Right renal pelvis (tissue), 4 donors: ENCODE data around the gene RALA. TPM values are rescaled to one million over a fixed set of nuclear protein-coding genes. Genes with fewer than 3 reads are reported as not detected.
A peak's percentile ranks its signal among the peaks of the same experiment; 100 is the strongest.

ENCODE experiments used
- DNase-seq, 4 donors: peaks; one replicate each; pipeline ENCODE4 v3.0.0-alpha.2; 2013; ENCODE audit warnings: low read depth in 4 of 4, low spot score in 3 of 4, missing footprints in 1 of 4
- polyA plus RNA-seq, 4 donors: library from polyadenylated mRNA; unstranded; fragments of 120-200 nt; gene quantifications; one replicate each; pipeline ENCODE4 v1.2.1, GENCODE V29; 2013; ENCODE audit not compliant: insufficient read length in 4 of 4

RALA gene, protein sequence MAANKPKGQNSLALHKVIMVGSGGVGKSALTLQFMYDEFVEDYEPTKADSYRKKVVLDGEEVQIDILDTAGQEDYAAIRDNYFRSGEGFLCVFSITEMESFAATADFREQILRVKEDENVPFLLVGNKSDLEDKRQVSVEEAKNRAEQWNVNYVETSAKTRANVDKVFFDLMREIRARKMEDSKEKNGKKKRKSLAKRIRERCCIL
- 10 to 100 TPM; 65.2 to 79.9 (median 74.4) TPM for polyA plus RNA-seq

DNA sequence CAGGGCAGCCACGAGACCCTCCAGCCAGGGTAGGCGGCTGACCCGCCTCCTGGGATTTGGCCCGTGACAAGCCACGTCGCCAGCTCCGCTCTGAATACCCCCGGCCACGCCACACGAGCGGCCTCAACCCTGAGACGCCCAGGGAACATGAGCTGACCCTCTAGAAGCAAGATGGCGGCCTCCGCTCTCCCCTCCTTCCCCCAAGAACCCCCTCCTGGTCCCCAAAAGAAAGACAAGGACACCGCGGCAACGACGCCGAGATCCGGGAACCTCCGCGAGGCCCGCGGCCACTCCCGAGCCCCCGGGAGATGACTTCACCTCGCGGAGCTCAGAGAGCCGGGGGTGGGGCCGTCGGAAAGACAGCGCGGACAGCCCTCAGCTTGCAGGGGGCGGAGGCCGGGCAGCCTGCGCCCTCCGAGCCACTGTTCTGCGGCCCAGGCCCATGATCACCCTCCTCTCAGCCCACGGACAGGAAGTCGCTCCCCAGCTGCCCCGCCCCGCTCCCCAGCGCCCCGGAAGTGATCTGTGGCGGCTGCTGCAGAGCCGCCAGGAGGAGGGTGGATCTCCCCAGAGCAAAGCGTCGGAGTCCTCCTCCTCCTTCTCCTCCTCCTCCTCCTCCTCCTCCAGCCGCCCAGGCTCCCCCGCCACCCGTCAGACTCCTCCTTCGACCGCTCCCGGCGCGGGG, at the start of gene RALA:
Gene RALA (plus strand): TSS at position 526 of the 685 bp plus-strand sequence. CDS start 63,096 bp downstream, outside the sequence.
- DNase-seq, result peak; percentile 86 to 88 (median 88)

DNA sequence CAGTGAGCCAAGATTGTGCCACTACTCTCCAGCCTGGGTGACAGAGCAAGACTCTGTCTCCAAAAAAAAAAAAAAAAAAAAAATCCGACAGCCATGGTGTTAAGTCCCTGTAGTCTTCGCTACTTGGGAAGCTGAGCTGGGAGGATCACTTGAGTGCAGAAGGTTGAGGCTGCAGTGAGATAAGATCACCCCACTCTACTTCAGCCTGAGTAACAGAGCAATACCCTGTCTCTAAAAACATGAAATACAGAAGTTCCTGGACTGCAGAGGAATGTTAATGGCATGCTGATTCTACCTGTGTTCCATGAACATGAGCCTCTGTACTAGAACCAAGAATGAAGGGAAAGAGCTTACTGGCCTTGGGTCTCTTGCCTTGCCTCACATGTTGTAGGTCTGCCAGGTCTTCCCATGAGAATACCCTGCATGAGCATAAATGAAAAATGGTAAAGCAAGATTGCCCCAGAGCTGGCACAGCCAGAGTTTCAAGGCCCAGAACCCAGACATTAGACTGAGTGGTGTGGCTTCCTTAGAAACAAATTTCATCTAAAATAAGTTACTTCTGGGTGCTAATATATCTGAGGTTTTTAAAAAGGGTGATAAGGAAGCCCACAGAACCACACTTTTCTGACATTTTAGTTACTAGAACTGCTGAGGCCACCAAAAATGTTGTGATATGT, 48.6 kb upstream of the RALA start:
- no peak for DNase-seq

DNA sequence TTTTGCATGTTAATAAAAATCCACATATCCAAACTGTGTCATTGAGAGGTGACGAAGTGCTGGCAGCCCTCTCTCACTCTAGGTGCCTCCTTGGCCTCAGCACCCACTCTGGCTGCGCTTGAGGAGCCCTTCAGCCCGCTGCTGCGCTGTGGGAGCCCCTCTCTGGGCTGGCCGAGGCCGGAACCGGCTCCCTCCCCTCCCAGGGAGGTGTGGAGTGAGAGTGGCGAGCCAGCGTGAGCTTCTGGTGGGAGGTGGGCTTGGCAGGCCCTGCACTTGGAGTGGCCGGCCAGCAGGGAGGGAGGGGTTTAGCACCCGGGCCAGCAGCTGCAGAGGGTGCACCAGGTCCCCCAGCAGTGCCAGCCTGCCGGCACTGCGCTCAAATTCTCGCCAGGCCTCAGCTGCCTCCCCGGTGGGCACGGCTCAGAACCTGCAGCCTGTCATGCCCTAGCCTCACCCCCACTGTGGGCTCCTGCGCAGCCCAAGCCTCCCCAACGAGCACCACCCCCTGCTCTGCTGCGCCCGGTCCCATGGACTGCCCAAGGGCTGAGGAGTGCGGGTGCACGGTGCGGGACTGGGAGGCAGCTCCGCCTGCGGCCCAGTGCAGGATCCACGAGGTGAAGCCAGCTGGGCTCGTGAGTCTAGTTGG, 46.0 kb upstream of the RALA start:
- DNase-seq, result no peak

DNA sequence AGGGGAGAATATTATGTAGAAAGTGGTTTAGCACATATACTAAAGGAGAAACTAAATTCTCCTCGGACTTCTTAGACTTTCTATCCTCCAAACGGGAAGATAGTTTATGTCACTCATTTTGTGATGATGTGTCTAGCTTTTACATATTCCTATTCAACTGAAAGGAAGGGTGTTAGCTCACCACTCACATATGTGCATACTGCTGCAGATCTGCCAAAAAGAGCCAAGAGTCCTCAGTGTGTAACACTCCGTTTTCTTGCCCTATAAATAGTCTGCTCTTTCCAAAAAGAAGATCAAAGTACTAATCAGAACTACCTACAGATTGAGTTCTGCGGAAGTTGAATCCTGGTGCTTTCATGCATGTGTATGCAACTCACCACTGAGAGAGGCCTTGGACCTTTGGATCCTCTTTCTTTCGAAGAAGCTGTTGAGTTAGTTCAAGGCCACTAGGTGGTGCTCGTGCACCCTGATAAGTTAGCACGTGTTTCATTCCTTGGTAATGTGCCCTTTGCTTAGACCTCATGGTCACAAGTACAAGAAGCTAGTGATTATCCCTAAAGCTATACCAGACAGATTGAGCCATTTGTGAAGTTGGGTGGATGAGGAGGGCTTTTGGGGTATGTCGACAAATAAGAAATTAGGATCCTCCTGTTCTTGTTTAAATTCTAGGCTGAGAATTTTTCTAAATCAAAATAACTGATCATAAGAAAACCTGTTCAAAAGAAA, 43.1 kb upstream of the RALA start:
- DNase-seq, result peak; percentile 86 to 89 (median 86)

DNA sequence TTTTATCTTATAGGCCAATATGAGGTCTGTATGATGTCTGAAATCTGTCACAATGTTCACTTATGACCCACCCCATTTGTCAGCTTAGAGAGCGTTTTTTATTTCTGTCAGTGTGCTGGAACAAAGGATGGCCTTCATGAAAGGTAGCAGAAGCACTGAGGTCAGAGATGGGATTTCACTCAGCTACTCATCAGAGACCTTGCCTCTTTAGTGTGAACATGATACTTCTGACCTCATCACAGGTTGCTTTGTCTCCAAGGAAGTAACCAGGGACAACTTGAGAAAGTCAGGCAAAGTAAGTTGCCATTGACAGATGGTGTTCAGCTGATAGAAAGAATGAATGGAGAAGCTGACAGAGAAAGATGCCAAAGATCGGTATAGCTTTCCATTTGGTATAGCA, 40.8 kb upstream of the RALA start:
- no peak for DNase-seq

DNA sequence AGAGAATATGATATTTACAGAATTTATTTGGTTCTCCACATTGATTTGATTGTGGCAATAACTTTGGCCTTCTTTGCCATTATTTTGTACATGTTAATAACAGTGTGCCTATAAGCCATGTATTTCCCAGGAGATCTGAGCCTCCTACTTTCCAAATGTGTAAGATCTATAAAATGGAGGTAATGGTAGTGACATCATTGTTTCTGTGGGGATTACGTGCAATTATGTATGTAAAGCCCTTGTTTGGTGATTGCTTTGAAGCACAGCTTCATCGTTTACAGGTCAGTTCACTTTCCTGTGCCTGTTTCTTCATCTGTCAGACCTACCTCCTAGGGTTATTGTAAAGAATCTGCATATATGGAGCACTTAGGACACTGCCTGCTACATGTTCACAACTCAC, 39.8 kb upstream of the RALA start:
- no peak for DNase-seq

DNA sequence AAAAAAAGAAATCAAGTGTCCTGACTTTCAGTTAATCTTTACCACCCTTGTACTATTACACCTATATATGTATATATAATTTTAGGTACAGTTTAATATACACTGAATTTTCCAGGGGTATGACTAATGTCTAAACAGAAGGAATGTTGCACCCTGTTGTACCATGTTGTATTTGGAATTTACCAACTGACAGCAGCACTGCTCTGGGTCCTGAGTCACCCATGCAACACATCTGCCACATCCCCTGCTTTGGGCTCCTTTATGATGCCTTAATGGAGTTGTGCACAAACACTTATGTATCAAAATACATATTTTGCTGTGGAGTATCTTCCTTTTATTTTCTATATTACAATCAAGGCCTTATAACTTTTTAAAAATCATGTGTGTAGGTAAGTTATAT, 36.0 kb upstream of the RALA start:
- no peak for DNase-seq

DNA sequence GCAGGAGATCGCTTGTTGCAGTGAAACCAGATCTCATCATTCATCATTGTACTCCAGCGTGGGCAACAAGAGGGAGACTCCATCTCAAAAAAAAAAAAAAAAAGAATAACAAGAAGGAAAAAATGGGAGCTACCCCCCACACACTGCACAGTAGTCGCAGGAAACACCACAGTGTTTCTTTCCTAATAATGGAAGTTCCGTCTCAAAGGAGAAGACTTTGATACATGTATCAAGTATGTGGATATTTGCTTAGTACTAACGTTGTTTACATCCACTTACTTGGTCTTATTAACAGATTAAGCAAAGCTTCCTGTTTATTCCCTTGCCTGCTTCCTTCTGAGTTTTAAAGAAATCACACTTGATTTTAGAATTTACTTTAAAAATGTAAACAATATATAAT, 35.0 kb upstream of the RALA start:
- DNase-seq, result no peak

DNA sequence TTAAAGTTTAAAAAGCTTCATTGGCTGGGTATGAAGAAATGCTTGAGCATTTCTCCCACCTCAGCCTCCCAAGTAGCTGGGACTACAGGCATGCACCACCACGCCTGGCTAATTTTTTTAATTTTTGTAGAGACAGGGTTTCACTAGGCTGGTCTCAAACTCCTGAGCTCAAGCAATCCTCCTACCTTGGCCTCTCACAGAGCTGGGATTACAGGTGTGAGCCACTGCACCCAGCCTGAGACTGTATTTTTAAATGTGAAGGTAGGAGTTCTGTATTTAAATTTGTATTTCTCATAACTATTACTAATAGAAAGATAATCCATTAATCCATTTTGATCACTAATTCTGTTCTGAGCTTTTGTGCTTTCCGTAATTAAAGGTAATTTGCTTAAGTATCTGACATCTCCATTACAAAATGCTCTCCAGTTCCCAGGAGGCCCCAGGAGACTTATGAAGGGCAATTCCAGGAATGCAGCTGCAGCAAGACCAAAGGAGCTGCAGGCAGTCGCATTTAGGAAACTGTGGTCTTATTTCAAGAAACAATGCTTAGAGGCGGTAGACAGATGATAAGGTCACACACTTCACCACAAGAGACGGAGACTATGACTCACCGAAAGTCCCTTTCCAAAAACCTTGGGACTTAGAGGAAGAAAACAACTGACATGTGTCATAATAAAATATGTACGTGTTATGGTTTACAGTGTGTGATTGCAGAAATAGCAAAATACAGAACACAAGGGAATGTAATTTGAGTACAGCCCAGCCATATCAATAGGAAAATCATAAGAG, 33.9 kb upstream of the RALA start:
- DNase-seq, result no peak

DNA sequence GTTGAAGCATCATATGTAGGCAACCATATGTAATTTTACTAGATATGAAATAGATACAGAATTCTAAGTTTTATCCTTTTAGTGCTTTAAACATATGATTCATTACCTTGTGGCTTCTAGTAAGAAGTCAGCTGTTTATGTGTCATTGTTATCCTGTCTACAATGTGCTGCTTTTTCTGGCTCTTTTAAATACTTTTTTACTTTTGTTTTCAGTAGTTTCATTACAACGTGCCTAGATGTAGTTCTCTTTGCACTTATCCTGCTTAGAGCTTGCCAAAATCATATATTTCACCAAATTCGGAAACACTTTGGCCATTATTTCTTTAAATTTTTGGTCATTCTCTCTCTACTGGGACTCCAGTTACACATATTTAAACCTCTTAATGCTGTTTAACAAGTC, 30.8 kb upstream of the RALA start:
- DNase-seq, result no peak

DNA sequence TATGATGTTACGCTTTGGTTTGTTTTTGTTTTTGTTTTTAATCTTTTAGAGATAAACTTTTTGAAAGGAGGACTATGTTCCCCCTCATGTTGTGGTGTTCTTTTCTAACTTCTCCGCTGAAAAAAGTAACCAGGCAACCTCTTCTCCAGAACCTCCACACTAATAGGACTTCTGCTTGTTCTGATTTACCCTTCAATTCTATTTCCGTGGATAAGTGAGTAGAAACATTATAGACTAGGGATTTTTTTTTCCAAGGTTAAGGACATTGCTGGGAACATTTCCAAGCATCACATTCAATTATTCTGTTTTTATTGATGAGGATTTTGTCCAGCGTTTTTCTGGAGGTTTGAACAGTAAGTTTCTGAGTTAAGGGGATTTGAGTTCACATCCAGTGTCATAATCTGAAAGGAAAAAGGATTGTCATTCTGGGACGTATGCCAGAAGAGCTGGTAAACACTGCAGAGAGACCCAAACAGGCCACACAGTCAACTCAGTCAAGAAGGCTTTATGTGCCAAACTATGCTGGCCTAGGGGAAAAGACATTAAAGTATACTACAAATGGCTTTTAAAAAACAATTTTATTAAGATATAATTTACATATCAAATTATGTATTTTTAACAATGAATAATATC, 28.3 kb upstream of the RALA start:
- no peak for DNase-seq

DNA sequence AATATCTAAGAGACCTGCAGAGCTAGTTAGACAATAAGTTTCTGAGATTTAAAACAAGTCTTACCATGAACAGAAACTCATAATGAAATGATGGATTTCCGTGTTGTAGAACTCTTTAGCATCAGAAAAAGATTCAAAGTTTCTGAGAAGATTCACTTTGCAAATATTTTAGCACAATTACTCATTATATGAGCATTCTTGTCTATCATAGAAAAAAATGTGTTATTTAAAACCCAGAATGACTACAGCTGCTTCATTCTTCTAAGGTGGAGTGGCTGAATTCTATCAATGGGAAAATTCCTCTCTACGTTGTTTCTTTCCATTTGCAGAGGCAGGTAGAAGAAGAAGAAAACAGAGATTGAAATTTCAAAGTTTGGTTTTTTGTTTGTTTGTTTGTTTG, 21.0 kb upstream of the RALA start:
- DNase-seq, result no peak

DNA sequence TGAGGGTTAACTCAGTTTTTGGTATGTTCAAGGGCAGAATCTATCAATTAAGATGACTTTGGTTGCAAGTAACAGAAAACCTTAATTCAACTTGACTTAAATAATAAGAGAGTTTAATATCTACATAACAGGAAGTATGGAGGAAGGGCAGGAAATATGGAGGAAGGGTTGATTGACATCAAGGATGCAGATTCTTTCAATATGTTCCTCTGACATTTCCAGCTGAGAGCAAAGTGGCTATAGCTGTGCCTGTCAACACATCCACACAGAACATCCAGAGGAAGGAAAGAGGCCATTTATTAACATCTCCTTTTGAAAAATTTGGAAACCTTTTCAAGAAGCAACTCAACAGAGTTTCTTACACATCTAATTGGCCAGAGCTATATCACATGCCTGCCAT, 19.4 kb upstream of the RALA start:
- no peak for DNase-seq

DNA sequence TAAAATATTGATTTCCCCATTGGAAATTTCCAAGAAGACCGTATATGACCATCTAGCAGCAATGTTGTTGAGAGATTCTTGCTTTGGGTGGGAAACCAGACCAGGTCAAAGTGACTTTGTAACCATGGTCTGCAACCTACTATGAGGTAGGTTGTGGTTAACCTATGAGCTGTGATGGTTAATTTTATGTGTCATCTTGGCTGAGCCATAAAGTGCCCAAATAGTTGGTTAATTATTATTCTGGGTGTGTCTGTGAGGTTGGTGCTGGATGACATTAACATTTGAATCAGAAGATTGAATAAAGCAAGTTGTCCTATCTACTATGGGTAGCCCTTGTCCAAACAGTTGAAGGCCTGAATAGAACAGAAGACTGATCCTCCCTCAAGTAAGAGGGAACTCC, 18.3 kb upstream of the RALA start:
- no peak for DNase-seq

DNA sequence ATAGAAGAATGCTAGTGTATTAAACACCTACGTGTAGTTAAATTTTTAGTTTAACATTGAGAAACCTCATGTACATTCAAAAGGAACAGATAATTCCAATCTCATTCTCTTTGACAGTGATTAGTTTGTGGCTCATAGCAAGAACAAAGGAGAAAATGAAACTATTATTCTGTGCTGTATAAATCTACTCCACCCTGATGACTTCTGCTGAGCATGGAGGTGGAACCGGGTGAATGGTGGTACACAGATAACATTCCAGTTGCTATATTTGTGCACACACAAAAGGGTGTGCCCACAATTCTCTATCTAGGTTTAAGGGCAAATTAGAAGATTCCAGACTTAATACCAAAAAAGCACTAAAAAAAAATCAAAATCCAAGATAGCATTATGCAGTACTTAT, 17.0 kb upstream of the RALA start:
- no peak for DNase-seq

DNA sequence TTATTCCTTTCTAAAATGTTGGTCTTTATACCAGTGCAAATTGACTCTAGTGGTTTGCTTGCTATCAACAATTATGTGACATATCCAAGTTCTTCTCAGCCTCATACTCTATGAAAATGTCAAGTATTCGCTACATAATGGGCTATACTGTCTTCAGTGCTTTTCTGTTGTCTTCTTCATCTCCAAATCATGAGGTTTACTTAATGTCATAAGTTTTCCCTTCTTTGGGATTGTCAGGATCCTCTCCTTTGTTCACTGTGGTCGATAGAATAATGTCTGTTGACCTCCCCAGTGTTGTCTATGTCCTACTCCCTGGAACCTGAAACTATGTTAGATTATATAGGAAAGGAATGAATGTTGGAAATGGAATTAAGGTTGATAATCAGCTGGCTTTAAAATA, 16.4 kb upstream of the RALA start:
- DNase-seq, result no peak

DNA sequence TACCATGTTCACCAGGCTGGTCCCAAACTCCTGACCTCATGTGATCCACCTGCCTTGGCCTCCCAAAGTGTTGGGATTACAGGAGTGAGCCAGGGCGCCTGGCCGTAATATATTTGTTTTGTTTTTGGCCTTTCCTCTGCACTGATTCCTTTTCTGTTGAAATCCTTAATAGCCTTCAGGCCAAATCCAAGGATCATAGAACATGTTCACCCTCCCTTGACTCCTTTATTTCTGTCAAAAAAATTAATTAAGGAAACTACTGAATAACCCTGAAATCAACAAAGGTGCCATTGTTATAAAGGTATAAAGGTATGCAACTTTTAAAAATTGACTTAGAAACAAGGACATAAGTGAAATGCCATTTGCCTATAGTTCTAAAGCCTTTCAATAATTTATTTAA, 15.5 kb upstream of the RALA start:
- no peak for DNase-seq

DNA sequence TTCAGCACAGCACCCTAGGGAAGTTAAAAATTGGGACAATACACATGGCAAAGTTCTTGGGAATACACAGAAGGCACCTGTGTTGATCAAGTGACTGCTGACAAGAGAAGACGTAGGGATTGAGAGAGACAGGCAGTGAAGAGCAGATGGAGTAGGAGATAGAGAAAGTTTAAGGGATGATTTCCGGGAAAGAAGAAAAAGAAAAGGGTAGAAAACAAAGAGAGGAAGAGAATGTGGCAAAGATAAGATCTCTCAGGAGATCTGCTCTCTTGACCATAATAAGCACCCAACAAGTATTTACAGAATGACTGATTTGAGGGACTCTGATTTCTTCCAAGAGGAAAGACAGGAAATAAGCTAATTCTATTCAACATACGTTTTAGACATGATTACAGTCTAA, 15.1 kb upstream of the RALA start:
- DNase-seq, result no peak

DNA sequence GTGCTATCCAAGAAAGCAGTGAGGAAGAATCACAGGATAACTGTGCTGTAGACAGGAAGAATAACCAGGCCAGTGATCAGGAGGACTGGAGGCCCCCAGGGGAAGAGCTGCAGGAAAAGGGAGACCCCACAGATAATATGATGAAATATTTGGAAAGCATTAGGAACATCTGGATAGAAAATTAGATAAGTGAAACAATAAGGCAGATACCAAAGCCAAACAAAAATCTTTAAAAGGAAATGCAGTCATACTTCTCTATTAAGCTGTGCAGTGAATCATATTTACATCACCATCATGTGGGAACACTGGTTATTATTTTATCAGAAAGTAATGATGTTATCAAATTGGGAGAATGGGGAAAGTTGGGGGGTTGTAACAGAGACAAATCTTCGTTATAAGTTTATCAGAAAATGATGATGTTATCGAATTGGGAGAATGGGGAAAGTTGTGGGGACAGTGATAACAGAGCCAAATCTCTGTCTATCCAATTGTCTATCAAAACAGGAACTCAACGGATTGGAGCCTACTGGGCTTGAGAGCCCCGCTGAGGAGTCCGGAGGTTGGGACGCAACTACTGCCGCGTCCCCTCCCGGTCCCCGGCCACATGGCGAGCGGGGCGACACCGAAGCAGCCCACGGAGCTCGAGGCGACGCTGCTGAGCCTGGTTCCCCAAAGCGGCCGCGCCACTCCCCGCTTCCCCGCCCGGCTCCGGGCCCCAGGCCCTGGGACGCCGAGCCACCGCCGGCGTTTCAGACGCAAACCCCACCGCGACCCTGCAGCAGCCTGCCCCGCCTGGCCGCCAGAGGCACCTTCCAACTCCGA, 14.0 kb upstream of the RALA start:
- no peak for DNase-seq
